ENCODE results near the gene RUFY4.
"Not testable (repeated sequence)": the region's sequence is repeated elsewhere in the genome, so short reads cannot be mapped to it uniquely, and the experiment has no call there.

RUFY4 gene

GRCh38 chr2:218031261-218031660 is 37.8 kb upstream of the RUFY4 start:
- no peak for DNase-seq

GRCh38 chr2:218031771-218032257 is 37.2 kb upstream of the RUFY4 start:
- DNase-seq = no peak

DNA sequence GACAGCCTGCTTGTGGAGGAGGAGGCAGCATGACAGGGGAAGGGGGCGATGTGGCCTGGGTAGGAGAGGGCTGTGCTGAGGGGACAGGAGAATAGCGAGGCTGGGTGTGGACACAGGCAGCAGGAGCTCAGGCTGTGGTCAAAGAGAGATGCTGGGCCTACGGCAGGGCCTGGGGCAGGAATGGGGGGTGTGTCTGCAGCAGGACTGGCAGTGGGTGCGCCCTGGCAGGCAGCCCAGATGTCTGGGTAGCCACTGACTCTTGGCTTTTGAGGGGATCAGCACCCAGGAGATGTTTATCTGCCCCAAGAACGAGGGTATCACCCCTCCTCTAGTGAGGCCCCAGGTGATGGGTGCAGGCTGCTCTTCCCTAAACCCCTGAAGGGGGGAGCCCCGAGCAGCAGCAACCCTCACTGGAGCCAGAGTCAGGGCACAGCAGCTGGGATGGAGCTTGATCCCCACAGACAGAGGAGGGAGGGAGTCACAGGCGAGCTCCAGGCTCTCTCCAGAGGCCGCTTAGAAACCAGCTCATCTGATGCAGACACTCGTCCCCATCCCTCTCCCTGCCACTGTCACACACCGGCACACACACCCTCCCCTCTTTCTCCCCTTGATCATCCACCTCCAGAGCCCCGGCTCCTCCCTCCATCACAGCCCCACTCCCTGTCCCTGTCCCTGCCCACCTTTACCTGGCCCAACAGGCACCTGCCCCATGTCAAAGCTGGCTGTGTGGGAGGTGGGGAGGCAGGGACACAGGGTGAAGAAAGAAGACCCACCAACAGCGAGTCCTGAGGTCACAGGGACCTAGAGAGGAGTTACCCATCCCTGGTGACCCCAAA is 36.5 kb upstream of the RUFY4 start:
- DNase-seq = no peak

DNA sequence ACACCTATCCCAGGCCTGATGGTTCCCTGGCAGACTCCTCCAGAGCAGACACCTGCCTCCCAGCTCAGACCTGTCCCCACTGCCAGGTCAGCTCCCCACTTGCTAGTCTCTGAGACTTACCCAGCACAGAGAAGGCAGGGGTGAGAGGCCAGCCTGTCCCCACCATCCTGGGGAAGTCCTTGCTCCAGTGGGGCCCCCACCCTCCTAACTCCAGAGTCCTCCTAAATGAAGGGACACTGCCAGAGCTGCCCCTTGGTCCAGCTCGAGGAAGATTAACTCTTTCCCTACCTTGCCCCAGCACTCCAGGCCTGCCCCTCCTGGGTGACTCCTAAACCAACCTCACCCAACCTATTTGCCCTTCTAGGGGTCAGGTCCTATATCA is 35.9 kb upstream of the RUFY4 start:
- no peak for DNase-seq

GRCh38 chr2:218033590-218034496 is 35.2 kb upstream of the RUFY4 start:
- DNase-seq = no peak

- DNase-seq = peak; percentile 10
These were observed 34.4 kb upstream of the RUFY4 start for GRCh38 chr2:218034497-218035213.

DNA sequence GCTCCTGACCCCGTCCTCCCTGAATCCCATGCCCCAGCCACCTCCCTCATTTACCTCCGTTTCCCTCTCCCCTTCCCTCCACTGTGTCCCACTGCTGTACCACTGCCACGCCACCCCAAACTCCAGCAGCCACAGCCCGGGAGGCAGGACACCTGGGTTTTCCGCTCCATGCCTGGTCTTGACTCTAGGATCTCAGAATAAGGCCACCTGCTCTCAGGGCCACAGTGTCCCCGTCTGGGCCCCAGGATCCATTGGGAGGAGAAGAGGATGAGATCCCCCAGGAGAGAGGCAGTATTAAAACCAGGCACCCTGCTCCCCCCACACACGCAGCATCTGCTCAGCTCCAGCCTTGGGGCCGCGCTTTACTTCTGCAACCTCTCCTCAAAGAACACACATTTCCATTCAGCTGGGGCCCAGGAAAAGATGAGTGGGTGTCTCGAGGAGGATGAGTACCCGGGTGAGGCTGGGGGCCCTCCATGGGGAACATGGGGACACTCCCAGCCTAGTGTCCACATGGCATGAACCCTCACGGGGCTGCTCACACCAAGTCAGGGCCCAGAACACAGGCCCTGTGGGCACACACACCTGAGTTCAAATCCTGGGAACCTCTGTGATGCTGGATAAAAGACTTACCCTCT is 33.5 kb upstream of the RUFY4 start:
- no peak for DNase-seq

DNA sequence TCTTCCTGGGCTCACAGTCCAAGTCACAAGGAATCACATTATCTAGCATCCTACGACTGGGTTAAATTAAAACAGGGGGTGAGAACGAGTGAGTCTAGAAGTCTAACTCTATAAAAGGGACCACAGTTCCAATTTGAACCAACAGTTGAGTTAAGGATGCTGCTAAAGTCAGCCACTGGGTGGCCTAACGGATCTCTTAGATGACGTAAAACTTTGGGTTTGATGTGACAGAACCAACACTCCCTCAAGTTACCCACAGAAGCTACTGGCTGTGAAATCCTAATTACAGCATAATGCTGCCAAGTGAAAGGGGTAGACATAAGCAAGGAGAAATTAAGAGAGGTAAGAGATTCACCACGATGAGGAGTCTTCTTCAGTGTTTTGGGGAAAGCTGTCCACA is 32.7 kb upstream of the RUFY4 start:
- DNase-seq = no peak

DNA sequence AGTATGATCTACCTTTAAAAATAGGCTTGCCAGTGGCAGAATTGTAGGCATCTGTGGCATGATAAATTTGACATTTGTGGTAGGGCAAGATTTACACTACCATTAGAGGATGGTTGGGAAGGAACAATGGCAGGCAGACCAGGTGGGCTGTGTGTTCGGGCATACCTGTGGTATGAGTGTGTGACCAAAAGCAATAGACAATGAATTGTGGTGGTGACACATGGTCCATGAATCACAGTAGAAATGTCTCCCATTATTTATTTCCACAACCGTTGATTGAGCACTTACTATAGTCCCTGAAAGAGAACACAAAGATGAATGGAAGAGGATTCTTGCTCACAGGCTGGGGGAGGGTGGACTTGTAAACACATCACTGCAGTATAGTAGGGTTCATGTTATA is 29.9 kb upstream of the RUFY4 start:
- DNase-seq = no peak

GRCh38 chr2:218040883-218041282 is 28.2 kb upstream of the RUFY4 start:
- no peak for DNase-seq

DNA sequence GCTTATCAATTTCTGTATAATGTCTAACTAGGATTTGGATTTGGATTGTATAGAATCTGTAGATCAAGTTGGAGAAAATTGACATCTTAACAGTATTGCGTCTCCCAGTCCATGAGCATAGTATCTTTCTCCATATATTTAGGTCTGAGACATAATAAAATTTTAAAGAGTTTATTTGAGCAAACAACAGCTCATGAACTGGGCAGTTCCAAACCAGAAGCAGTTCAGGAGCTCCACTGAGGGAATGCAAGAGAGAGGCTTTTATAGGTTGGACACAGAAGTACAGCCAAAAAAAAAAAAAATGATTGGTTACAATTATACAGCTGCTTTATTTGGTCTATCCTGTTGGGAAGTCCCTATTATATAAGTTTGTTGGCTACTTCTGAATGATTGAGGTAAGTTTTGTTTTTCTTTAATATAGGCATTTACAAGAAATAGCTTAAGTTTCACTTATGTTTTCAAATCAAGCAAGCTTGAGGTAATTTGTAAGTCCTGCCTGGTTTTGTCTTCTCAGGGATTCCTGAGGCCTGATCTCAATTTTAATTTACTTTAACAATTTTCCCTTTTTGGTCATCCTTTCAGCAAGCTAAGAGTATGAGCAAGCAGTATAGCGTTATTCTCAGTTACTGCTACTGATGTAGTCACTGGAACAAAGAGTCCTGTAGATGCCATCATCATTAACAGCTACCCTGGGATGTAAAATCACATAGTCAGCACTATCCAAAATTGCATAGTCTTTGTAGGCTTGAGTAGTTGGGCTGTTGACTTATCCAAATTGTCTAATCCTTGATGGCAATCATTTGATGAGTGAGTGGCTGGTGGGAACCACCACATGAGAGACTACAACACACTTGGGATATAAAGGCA is 27.5 kb upstream of the RUFY4 start:
- DNase-seq = no peak

DNA sequence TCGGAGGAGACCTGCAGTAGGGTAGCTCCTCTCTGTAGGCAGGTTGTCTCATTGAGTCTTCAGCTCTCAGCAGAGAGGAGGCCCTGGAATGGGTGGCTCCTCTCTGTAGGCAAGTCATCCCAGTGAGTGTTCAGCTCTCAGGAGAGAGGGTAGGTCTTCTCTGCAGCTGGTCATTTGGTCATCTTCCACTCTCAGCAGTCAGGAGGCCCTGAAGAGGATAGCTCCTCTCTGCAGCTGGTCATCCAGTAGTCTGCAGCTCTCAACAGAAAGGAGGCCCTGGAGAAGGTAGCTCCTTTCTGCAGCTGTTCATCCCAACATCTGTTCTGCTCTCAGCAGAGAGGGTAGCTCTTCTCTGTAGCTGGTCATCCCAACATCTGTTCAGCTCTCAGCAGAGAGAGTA is 26.0 kb upstream of the RUFY4 start:
- DNase-seq = no peak

GRCh38 chr2:218043701-218044109 is 25.3 kb upstream of the RUFY4 start:
- DNase-seq = no peak

DNA sequence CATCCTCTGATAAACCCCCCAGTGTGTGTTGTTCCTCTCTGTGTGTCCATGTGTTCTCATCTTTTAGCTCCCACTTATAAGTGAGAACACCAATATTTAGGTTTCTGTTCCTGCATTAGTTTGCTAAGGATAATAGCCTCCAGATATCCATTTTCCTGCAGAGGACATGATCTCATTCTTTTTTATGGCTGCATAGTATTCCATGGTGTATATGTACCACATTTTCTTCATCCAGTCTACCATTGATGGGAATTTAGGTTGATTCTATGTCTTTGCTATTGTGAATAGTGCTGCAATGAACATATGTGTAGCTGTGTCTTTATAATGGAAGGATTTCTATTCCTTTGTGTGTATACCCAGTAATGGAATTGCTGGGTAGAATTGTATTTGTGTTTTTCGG is 24.5 kb upstream of the RUFY4 start:
- not testable (repeated sequence) for DNase-seq

DNA sequence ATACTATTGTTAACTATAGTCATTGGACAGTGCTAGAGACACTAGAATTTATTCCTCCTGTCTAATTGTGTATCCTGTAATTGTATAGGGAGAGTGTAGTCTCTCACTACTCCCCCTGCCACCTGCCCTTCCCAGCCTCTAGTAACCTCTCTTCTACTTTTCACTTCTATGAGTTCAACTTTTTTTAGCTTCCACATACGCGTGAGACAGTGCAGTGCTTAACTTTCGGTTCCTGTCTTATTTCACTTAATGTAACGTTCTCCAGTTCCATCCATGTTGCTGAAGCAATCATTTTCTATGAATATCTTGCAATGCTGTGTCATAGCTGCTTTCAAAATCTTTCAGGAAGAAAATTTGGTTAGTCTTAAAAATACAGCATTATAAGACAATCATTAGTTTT is 22.8 kb upstream of the RUFY4 start:
- no peak for DNase-seq

DNA sequence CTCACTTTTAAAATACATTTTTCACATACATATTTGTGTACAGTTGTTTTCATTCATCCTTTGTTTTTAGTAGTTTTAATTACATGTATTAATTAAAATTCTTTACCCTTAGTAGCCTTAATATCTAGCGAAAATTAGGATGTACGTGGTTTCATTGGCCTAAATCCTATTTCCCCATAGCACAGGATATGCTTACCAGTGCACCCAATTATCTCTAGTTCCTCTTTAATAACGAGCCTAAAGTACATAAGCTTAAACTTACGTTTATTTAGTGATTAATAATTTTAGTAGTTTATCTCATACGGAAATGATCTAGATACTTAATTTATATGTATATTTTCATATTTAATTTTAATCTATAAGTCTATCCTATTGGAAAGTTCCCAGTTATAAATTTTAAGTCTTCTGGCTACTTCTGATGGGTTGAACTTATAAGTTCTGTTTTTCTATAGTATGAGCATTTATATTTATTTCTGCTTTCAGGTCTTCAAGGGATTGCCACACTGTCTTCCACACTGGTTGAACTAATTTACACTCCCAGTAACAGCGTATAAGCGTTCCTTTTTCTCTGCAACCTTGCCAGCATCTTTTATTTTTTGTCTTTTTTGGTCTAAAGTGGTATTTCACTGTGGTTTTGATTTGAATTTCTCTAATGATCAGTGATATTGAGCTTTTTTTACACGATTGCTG is 21.4 kb upstream of the RUFY4 start:
- no peak for DNase-seq

GRCh38 chr2:218051903-218052302 is 17.1 kb upstream of the RUFY4 start:
- DNase-seq = no peak

GRCh38 chr2:218059289-218059688 is 9.8 kb upstream of the RUFY4 start:
- DNase-seq = no peak

DNA sequence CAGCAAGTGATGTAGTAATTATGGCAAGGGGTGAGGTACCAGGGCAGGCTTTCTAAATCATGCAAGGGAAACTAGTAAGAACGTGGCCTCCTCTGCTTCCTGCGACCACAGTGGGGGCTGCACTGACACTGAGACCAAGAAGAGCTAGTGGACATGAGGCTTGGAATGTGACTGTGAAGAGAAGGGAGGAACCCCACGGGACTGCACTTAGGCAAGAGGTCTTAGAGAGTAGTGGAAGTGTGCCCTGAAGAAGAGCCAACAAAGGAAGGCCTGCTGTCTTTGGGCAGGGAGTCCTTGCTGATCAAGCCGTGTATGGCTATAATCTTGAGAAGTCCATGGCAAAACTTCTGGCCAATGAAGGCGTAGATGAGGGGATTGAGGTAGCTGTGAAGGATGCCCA is 8.9 kb upstream of the RUFY4 start:
- DNase-seq = no peak

- DNase-seq = no peak
These were observed 7.9 kb upstream of the RUFY4 start for GRCh38 chr2:218060950-218061660.
